IMR-90 (cell line): ENCODE measurements around the gene AKAP13. TPM values are rescaled to one million over a fixed set of nuclear protein-coding genes. Genes with fewer than 3 reads are reported as not detected.

Experiments used
- ATAC-seq: fragments of 200-7000 bp; cut with Tn5 transposase; 2 replicates; pipeline ENCODE4 v1.9.1; 2020; ENCODE audit warnings: low read depth, mild to moderate bottlenecking, moderate library complexity
- BruUV-seq: library from RNA; stranded (reverse); fragments of 400-500 nt; replicated peaks from 2 replicates; lab custom pipeline; 2021; lab: Mats Ljungman, UMichigan
- CTCF ChIA-PET: fragments of 300-600 bp; formaldehyde crosslinking; extraction: SDS; loops from one replicate; lab custom pipeline; 2021; ENCODE audit warnings: antibody characterized with exemption; lab: Yijun Ruan, JAX
- POLR2A ChIA-PET: fragments of 300-600 bp; sonication (Branson Sonifier 250); formaldehyde crosslinking; loops from one replicate; lab custom pipeline; 2022; ENCODE audit warnings: antibody characterized with exemption; ENCODE audit not compliant: unreplicated experiment; lab: Charles Lee
- DNase-seq: peaks from one replicate; pipeline ENCODE4 v3.0.0; 2013
- H2AFZ ChIP-seq: replicated peaks from 2 replicates; pipeline ENCODE3; 2013; ENCODE audit warnings: low read length, mild to moderate bottlenecking; ENCODE audit not compliant: poor library complexity
- H2AK5ac ChIP-seq: 2 replicates; pipeline ENCODE4 v1.6.1; 2013; ENCODE audit warnings: low read depth, low read length, inconsistent platforms
- H2AK9ac ChIP-seq: replicated peaks from 2 replicates; pipeline ENCODE3; 2013; ENCODE audit warnings: mild to moderate bottlenecking, low read depth, low read length, moderate library complexity; ENCODE audit not compliant: poor library complexity
- H2BK120ac ChIP-seq: 2 replicates; pipeline ENCODE4 v1.6.1; 2013; ENCODE audit warnings: low read depth, low read length, inconsistent platforms
- H2BK15ac ChIP-seq: 3 replicates; pipeline ENCODE4 v1.6.1; 2013; ENCODE audit warnings: low read depth, low read length, inconsistent platforms
- H2BK20ac ChIP-seq: 2 replicates; pipeline ENCODE4 v1.6.1; 2013; ENCODE audit warnings: low read depth, mild to moderate bottlenecking, inconsistent platforms, low read length, moderate library complexity
- H2BK5ac ChIP-seq: 2 replicates; pipeline ENCODE4 v1.6.1; 2013; ENCODE audit warnings: mild to moderate bottlenecking, low read depth, low read length, inconsistent platforms; ENCODE audit not compliant: poor library complexity, severe bottlenecking
- H3K14ac ChIP-seq: replicated peaks from 2 replicates; pipeline ENCODE4 v1.6.1; 2013; ENCODE audit warnings: low read depth, low read length, inconsistent platforms
- H3K18ac ChIP-seq: 2 replicates; pipeline ENCODE4 v1.6.1; 2013; ENCODE audit warnings: low read depth, low read length, control low read depth
- H3K23ac ChIP-seq: 2 replicates; pipeline ENCODE4 v1.6.1; 2013; ENCODE audit warnings: low read depth, low read length, inconsistent platforms
- H3K27ac ChIP-seq: 2 replicates; pipeline ENCODE4 v1.5.1; 2013; ENCODE audit warnings: mild to moderate bottlenecking, control low read depth, low read length; ENCODE audit not compliant: insufficient read depth
- H3K27me3 ChIP-seq: 2 replicates; pipeline ENCODE4 v1.6.1; 2013; ENCODE audit warnings: low read length; ENCODE audit not compliant: control insufficient read depth, insufficient read depth
- H3K36me3 ChIP-seq: 2 replicates; pipeline ENCODE4 v1.6.1; 2013; ENCODE audit warnings: low read length, mixed read lengths; ENCODE audit not compliant: control insufficient read depth, insufficient read depth
- H3K4ac ChIP-seq: 2 replicates; pipeline ENCODE4 v1.6.1; 2013; ENCODE audit warnings: low read depth, low read length, inconsistent platforms
- H3K4me1 ChIP-seq: 2 replicates; pipeline ENCODE4 v1.6.1; 2013; ENCODE audit warnings: low read length, mixed read lengths; ENCODE audit not compliant: control insufficient read depth, insufficient read depth
- H3K4me2 ChIP-seq: 2 replicates; pipeline ENCODE4 v1.6.1; 2013; ENCODE audit warnings: low read depth, mild to moderate bottlenecking, control low read depth, low read length, moderate library complexity
- H3K4me3 ChIP-seq: 2 replicates; pipeline ENCODE4 v1.5.1; 2013; ENCODE audit warnings: low read depth, mild to moderate bottlenecking, control low read depth, low read length, moderate library complexity; ENCODE audit not compliant: insufficient read depth
- H3K56ac ChIP-seq: 2 replicates; pipeline ENCODE4 v1.6.1; 2013; ENCODE audit warnings: low read length, inconsistent platforms; ENCODE audit not compliant: insufficient read depth; ENCODE audit errors: extremely low read depth
- H3K79me1 ChIP-seq, 2 experiments: 2 replicates each; pipeline ENCODE4 v1.6.1; 2013; ENCODE audit warnings: low read length in 2 of 2, inconsistent platforms in 1 of 2, low read depth in 1 of 2
- H3K9ac ChIP-seq: 2 replicates; pipeline ENCODE4 v1.6.1; 2013; ENCODE audit warnings: low read depth, low read length, control low read depth
- H3K9me1 ChIP-seq: 2 replicates; pipeline ENCODE4 v1.6.1; 2013; ENCODE audit warnings: low read length, inconsistent platforms; ENCODE audit not compliant: insufficient read depth
- H3K9me3 ChIP-seq: 2 replicates; pipeline ENCODE4 v1.6.1; 2013; ENCODE audit warnings: low read length; ENCODE audit not compliant: control insufficient read depth, insufficient read depth
- H4K20me1 ChIP-seq: 2 replicates; pipeline ENCODE4 v1.6.1; 2013; ENCODE audit warnings: low read length, inconsistent platforms; ENCODE audit not compliant: insufficient read depth
- H4K5ac ChIP-seq: 2 replicates; pipeline ENCODE4 v1.6.1; 2013; ENCODE audit warnings: mild to moderate bottlenecking, low read depth, low read length, control low read depth
- H4K8ac ChIP-seq, 2 experiments: 2 replicates each; pipeline ENCODE4 v1.6.1; 2013; ENCODE audit warnings: low read depth in 2 of 2, low read length in 2 of 2, control low read depth in 1 of 2, inconsistent platforms in 1 of 2
- H4K91ac ChIP-seq: 2 replicates; pipeline ENCODE4 v1.6.1; 2013; ENCODE audit warnings: low read depth, low read length, inconsistent platforms; ENCODE audit not compliant: insufficient read depth
- MXI1 ChIP-seq: IDR thresholded peaks from 2 replicates; pipeline ENCODE4 v1.6.1; 2012; ENCODE audit warnings: low read depth, mild to moderate bottlenecking, low read length, moderate library complexity, borderline replicate concordance
- NFE2L2 ChIP-seq: fragments of 150-350 bp; IDR thresholded peaks from 2 replicates; pipeline ENCODE4 v1.6.1; 2016; ENCODE audit warnings: low read depth, mild to moderate bottlenecking, low read length
- RFX5 ChIP-seq: IDR thresholded peaks from 2 replicates; pipeline ENCODE4 v1.8.0; 2012; ENCODE audit warnings: low read depth, mild to moderate bottlenecking, low read length, moderate library complexity
- WGBS, 2 experiments: methylation state at CpG; one replicate each; pipeline versions ENCODE4 v1.1.5 to v1.1.7; 2013; ENCODE audit warnings: missing lambda C conversion rate in 2 of 2; ENCODE audit not compliant: insufficient read length in 1 of 2; ENCODE audit errors: extremely low coverage in 2 of 2; 5-methylcytosine and 5-hydroxymethylcytosine counted together
- dilution Hi-C: fragments of 300-500 bp; cut with HindIII; formaldehyde crosslinking; loops from one replicate; pipeline ENCODE4 v1.14.3; 2018; ENCODE audit warnings: low sequenced_read_pairs; ENCODE audit not compliant: unreplicated experiment
- in situ Hi-C: fragments of 300-500 bp; cut with MboI; formaldehyde crosslinking; loops from 3 replicates; pipeline ENCODE4 v1.14.3; 2019; ENCODE audit warnings: low sequenced_read_pairs, inconsistent platforms, mixed read lengths
- intact Hi-C: fragments of 100-400 bp; cut with micrococcal nuclease; formaldehyde crosslinking; loops from 2 replicates; pipeline ENCODE4 v1.10.0; 2022
- polyA plus RNA-seq, 3 experiments: library from polyadenylated mRNA; depleted of rRNA; stranded (reverse); fragments of >200 nt; gene quantifications; 2 replicates each; pipeline ENCODE4 v1.2.3, GENCODE V29; 2012; ENCODE audit warnings: low replicate concordance in 1 of 3
- total RNA-seq: library from RNA; depleted of rRNA; stranded (reverse); fragments of >200 nt; gene quantifications from 2 replicates; pipeline ENCODE4 v1.2.3, GENCODE V29; 2012

The AKAP13 gene
- total and polyA plus RNA-seq, 2 of the 4 experiments (the other 2 are of a cell fraction): 10.4 to 46.4 TPM

DNA sequence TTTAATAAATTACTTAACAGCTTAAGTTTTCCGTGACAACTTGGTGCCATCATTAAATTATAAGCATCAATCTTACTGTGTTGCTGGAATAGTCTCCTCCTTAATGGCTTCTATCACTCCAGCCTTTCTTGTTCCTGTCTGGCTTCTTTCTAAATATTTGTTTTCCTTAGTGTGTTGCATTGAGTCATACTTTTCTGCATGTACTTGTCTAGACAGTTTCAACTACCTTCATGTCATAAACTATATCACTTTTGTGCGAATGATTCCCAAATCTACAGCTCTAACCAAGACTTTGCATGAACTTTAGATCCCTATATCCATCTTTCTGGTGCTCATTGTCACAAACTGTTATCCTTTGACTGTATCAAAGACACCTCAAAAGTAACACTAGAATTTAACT lies 78.4 kb downstream of the AKAP13 start:
- intact Hi-C loops: no loop called here
- Histone ChIP-seq H2BK15ac (no peak overlapping the region), H2AK5ac (no peak overlapping the region), H3K4me3 (no peak overlapping the region), H4K5ac (no peak overlapping the region), H3K4me1 (no peaks in the 10 kb centered on the region; the same call in 1 of the 2 replicates), H3K9ac (no peak overlapping the region), H2BK5ac (no peak overlapping the region), H2AK9ac (no peak overlapping the region), H3K23ac (no peak overlapping the region), H3K36me3 (no peaks in the 10 kb centered on the region), H3K27ac (no peak overlapping the region), H3K27me3 (no peaks in the 10 kb centered on the region), H2BK120ac (no peak overlapping the region), H3K9me3 (no peaks in the 10 kb centered on the region), H3K4ac (no peak overlapping the region), H3K56ac (no peak overlapping the region), H3K14ac (no peak overlapping the region), H3K18ac (no peak overlapping the region), H3K4me2 (no peak overlapping the region), H3K79me1 (peaks cover 42 to 66% of the 10 kb centered on the region in 2 experiments), H3K9me1 (no peaks in the 10 kb centered on the region; the same call in 1 of the 2 replicates), H4K20me1 (peaks cover 36% of the 10 kb centered on the region), H2BK20ac (no peak overlapping the region), H2AFZ (no peak overlapping the region), H4K8ac (no peak overlapping the region), H4K91ac (no peak overlapping the region)
- WGBS, 2 experiments: 100% methylated on average over 1 of the region's 2 CpGs; no CpG with 5 or more reads in 1 of the 2 experiments
- dilution Hi-C loops: no loop called here
- BruUV-seq: no TSS peak
- ATAC-seq: no peak
- TF ChIP-seq MXI1 (no peak), RFX5 (no peak), NFE2L2 (no peak)
- POLR2A ChIA-PET: no interaction called here
- CTCF ChIA-PET: no interaction called here
- in situ Hi-C loops: no loop called here
- DNase-seq: no peak
